GM21381 (cell line): ENCODE measurements around the gene AFP.

Source experiments
- ATAC-seq: cut with Tn5 transposase; IDR thresholded peaks from one replicate; pipeline ENCODE4 v1.9.1; 2021; ENCODE audit warnings: mild to moderate bottlenecking, moderate library complexity; ENCODE audit not compliant: unreplicated experiment

The AFP gene

GRCh38 chr4:73436674-73437557 is 895 bp downstream of the AFP start:
- no peak for ATAC-seq

GRCh38 chr4:73437558-73437956 is 1.5 kb downstream of the AFP start:
- no peak for ATAC-seq

- no peak for ATAC-seq
These were observed 2.0 kb downstream of the AFP start for GRCh38 chr4:73438048-73438447.

GRCh38 chr4:73438582-73439215 is 2.7 kb downstream of the AFP start:
- no peak for ATAC-seq

GRCh38 chr4:73439445-73439844 is 3.4 kb downstream of the AFP start:
- no peak for ATAC-seq

- no peak for ATAC-seq
These were observed 4.0 kb downstream of the AFP start for GRCh38 chr4:73439991-73440390.

GRCh38 chr4:73440653-73441052 is 4.6 kb downstream of the AFP start:
- ATAC-seq = no peak

- no peak for ATAC-seq
These were observed 6.3 kb downstream of the AFP start for GRCh38 chr4:73442275-73442674.

- ATAC-seq = no peak
These were observed 7.2 kb downstream of the AFP start for GRCh38 chr4:73443224-73443623.

GRCh38 chr4:73445383-73446335 is 9.6 kb downstream of the AFP start:
- ATAC-seq = no peak

GRCh38 chr4:73446336-73446938 is 10.4 kb downstream of the AFP start:
- ATAC-seq = peak; percentile 99

GRCh38 chr4:73447671-73448070 is 11.7 kb downstream of the AFP start:
- ATAC-seq = no peak

- no peak for ATAC-seq
These were observed 12.6 kb downstream of the AFP start for GRCh38 chr4:73448448-73449203.

GRCh38 chr4:73450398-73451004 is 14.5 kb downstream of the AFP start:
- ATAC-seq = no peak

- ATAC-seq = no peak
These were observed 15.4 kb downstream of the AFP start for GRCh38 chr4:73451404-73451803.

- ATAC-seq = no peak
These were observed 16.1 kb downstream of the AFP start for GRCh38 chr4:73451981-73452747.

- no peak for ATAC-seq
These were observed 17.1 kb downstream of the AFP start for GRCh38 chr4:73452953-73453700.

GRCh38 chr4:73453701-73454005 is 17.6 kb downstream of the AFP start:
- ATAC-seq = no peak
